Measurements from ENCODE around the gene UCK2.
A peak's percentile ranks its signal among the peaks of the same experiment; 100 is the strongest.

- TF ChIP-seq POLR2A (IDR thresholded peaks at IDR 0.05), result no peak
- TF ChIP-seq, protein P1, sequence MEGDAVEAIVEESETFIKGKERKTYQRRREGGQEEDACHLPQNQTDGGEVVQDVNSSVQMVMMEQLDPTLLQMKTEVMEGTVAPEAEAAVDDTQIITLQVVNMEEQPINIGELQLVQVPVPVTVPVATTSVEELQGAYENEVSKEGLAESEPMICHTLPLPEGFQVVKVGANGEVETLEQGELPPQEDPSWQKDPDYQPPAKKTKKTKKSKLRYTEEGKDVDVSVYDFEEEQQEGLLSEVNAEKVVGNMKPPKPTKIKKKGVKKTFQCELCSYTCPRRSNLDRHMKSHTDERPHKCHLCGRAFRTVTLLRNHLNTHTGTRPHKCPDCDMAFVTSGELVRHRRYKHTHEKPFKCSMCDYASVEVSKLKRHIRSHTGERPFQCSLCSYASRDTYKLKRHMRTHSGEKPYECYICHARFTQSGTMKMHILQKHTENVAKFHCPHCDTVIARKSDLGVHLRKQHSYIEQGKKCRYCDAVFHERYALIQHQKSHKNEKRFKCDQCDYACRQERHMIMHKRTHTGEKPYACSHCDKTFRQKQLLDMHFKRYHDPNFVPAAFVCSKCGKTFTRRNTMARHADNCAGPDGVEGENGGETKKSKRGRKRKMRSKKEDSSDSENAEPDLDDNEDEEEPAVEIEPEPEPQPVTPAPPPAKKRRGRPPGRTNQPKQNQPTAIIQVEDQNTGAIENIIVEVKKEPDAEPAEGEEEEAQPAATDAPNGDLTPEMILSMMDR (IDR thresholded peaks at IDR 0.05), result peak; percentile 74 to 91 (median 86)
These were observed 86.9 kb downstream of the UCK2 start for GRCh38 chr1:165914136-165914798.
